ENCODE measurements around the gene CNBD2. TPM values are rescaled to one million over a fixed set of nuclear protein-coding genes. Genes with fewer than 3 reads are reported as not detected.

The CNBD2 gene
- total and polyA plus RNA-seq, 4 donors, result 2.2 to 3.1 (median 2.5) TPM

GRCh38 chr20:36063916-36064657, 95.7 kb downstream of the CNBD2 start:
- WGBS, result 26% methylated on average over 26 of the region's 26 CpGs
- no peak for DNase-seq (ENCODE audit: low spot score)
- H3K9ac ChIP-seq (ENCODE audit: low read depth in 1 of 2, low read length in 2 of 2), result no peak overlapping the region
- H3K4me3 ChIP-seq (ENCODE audit: low read depth in 1 of 3, low read length in 3 of 3), result peak overlapping the region; percentile 55 to 71 (median 56)
- H3K4me1 ChIP-seq (ENCODE audit: control insufficient read depth in 4 of 4, insufficient read depth in 4 of 4, low read length in 3 of 4), result peaks cover 0 to 11% (median 5%) of the 10 kb centered on the region in 4 donors
- TF ChIP-seq EGR1 (IDR thresholded peaks at IDR 0.05; ENCODE audit: low read depth in 2 of 2), result no peak
- no peak for TF ChIP-seq FOXA2 (IDR thresholded peaks at IDR 0.05)
- peak in 1 of 2 donors; percentile 41 for TF ChIP-seq RXRA (IDR thresholded peaks at IDR 0.05)
- H3K27ac ChIP-seq (ENCODE audit: low read depth in 1 of 2, low read length in 2 of 2), result peak overlapping the region in 1 of 2 donors; percentile 91
- no peaks in the 10 kb centered on the region for H3K9me3 ChIP-seq (ENCODE audit: control insufficient read depth in 4 of 4, low read length in 3 of 4)
- no peaks in the 10 kb centered on the region for H3K27me3 ChIP-seq (ENCODE audit: control insufficient read depth in 4 of 4, insufficient read depth in 4 of 4, low read length in 3 of 4)
- H3K36me3 ChIP-seq (ENCODE audit: control insufficient read depth in 4 of 4, insufficient read depth in 3 of 4, low read depth in 1 of 4, low read length in 3 of 4), result no peaks in the 10 kb centered on the region

GRCh38 chr20:36064658-36065426, 96.5 kb downstream of the CNBD2 start:
- WGBS, result 3% methylated on average over 61 of the region's 61 CpGs
- peaks cover 0 to 11% (median 5%) of the 10 kb centered on the region in 4 donors for H3K4me1 ChIP-seq (ENCODE audit: control insufficient read depth in 4 of 4, insufficient read depth in 4 of 4, low read length in 3 of 4)

More at GRCh38 chr20:36064658-36065426, 96.5 kb downstream of the CNBD2 start:
- no peaks in the 10 kb centered on the region for H3K9me3 ChIP-seq (ENCODE audit: control insufficient read depth in 4 of 4, low read length in 3 of 4)
- H3K27ac ChIP-seq (ENCODE audit: low read depth in 1 of 2, low read length in 2 of 2), result peak overlapping the region; percentile 91 to 93
- H3K36me3 ChIP-seq (ENCODE audit: control insufficient read depth in 4 of 4, insufficient read depth in 3 of 4, low read depth in 1 of 4, low read length in 3 of 4), result no peaks in the 10 kb centered on the region
- peak; percentile 100 for DNase-seq (ENCODE audit: low spot score)
- no peak for TF ChIP-seq ATF3 (IDR thresholded peaks at IDR 0.05)
- no peak for TF ChIP-seq SP1 (IDR thresholded peaks at IDR 0.05)
- peak; percentile 27 for TF ChIP-seq NR2F2 (IDR thresholded peaks at IDR 0.05)
- no peak for TF ChIP-seq EGR1 (IDR thresholded peaks at IDR 0.05; ENCODE audit: low read depth in 2 of 2)
- TF ChIP-seq REST (IDR thresholded peaks at IDR 0.05), result peak; percentile 66
- peak in 1 of 2 donors; percentile 11 for TF ChIP-seq RXRA (IDR thresholded peaks at IDR 0.05)
- TF ChIP-seq GABPA (IDR thresholded peaks at IDR 0.05 in 1 of 2, conservative IDR thresholded peaks at IDR 0.05 in 1 of 2), result peak in 1 of 2 donors; percentile 74
- no peak for TF ChIP-seq FOXA2 (IDR thresholded peaks at IDR 0.05)
- no peak for TF ChIP-seq ZBTB33 (IDR thresholded peaks at IDR 0.05)
- no peak for TF ChIP-seq CTCF (IDR thresholded peaks at IDR 0.05; ENCODE audit: low read depth, low read length, missing input control)
- TF ChIP-seq JUND (IDR thresholded peaks at IDR 0.05), result no peak
- TF ChIP-seq RAD21 (IDR thresholded peaks at IDR 0.05), result peak in 1 of 2 donors; percentile 31
- TF ChIP-seq MAX (IDR thresholded peaks at IDR 0.05), result no peak
- TF ChIP-seq HNF4A (conservative IDR thresholded peaks at IDR 0.05), result no peak
- peak; percentile 86 for TF ChIP-seq YY1 (IDR thresholded peaks at IDR 0.05)
- no peak for TF ChIP-seq FOXA1 (IDR thresholded peaks at IDR 0.05)
- no peak for TF ChIP-seq HNF4G (IDR thresholded peaks at IDR 0.05)
- TF ChIP-seq TAF1 (conservative IDR thresholded peaks at IDR 0.05), result peak; percentile 63
- no peaks in the 10 kb centered on the region for H3K27me3 ChIP-seq (ENCODE audit: control insufficient read depth in 4 of 4, insufficient read depth in 4 of 4, low read length in 3 of 4)
- peak overlapping the region; percentile 56 to 71 (median 57) for H3K4me3 ChIP-seq (ENCODE audit: low read depth in 1 of 3, low read length in 3 of 3)
- peak overlapping the region in 1 of 2 donors; percentile 64 for H3K9ac ChIP-seq (ENCODE audit: low read depth in 1 of 2, low read length in 2 of 2)
